ENCODE measurements around the gene FGF19.

The FGF19 gene

GRCh38 chr11:69729252-69729651 lies 25.4 kb upstream of the FGF19 start:
- Mint-ChIP-seq H3K4me3 (no peak overlapping the region), H3K4me1 (ENCODE audit: low read depth) (no peaks in the 10 kb centered on the region), H3K9me3 (ENCODE audit: low read depth) (no peaks in the 10 kb centered on the region), H3K36me3 (peaks cover under 1% of the 10 kb centered on the region), H3K27me3 (peaks cover 16% of the 10 kb centered on the region), H3K27ac (no peak overlapping the region)

DNA sequence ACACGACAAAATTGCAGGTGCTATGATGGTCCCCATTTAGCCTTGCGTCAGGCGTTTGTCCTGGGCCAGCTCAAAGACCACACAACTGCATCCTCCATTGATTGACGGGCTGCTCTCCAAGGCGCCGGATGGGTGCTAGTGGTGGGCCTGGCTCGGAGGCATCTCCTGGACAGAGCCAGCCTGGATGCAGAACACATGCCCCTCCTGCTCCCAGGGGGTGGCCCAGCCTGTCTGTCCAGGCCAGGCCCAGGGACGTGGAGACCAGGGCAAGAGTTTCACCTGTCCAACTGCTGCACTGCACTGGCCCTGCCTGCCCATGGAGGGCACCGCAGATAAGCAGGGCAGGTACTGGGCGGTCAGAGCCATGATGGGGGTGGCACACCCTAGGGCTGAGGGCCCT lies 23.4 kb upstream of the FGF19 start:
- Mint-ChIP-seq H3K4me1 (ENCODE audit: low read depth) (no peaks in the 10 kb centered on the region), H3K4me3 (no peak overlapping the region), H3K27ac (no peak overlapping the region), H3K27me3 (peaks cover 23% of the 10 kb centered on the region), H3K36me3 (no peaks in the 10 kb centered on the region), H3K9me3 (ENCODE audit: low read depth) (no peaks in the 10 kb centered on the region)

DNA sequence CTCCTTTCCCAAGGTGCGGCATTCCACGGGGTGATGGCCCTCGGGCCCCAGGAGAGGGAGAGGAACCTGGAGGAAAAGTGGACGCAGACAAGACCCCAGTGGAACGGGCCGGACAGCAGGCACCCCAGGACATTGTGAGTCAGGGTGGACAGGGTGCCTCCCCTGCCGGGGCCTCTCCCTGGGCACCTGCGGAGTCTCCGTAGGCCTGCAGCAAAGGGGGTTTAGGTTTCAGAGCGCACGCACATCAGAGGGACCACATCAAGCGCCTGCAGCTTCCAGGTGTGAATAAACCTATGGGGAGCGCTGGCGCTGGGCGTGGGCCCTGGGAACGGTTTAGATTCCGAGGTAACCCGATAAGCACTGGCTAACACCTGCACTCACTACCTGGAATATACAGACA lies 22.7 kb upstream of the FGF19 start:
- Mint-ChIP-seq H3K27ac (no peak overlapping the region), H3K4me1 (ENCODE audit: low read depth) (no peaks in the 10 kb centered on the region), H3K9me3 (ENCODE audit: low read depth) (no peaks in the 10 kb centered on the region), H3K4me3 (no peak overlapping the region), H3K36me3 (no peaks in the 10 kb centered on the region), H3K27me3 (peaks cover 23% of the 10 kb centered on the region)

DNA sequence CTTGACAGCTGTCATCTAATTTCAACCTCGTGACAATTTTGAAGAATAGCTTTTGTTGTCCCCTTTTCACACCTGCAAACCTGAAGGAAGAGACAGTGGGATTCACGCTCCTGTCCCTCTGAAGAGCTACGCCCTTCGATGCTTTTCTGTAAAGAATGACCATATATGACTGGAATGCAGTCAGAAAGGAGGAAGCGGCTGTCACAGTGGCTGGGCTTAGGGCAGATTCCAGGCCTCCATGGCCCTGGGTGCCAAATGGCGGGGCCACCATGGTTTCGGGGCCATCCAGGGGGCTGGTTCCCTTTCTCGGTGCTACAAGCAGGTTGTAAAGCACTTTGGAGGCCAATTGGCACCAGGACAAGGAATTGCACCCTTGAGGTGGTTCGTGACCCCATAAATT lies 22.2 kb upstream of the FGF19 start:
- Mint-ChIP-seq H3K9me3 (ENCODE audit: low read depth) (no peaks in the 10 kb centered on the region), H3K27me3 (peaks cover 23% of the 10 kb centered on the region), H3K4me3 (no peak overlapping the region), H3K4me1 (ENCODE audit: low read depth) (no peaks in the 10 kb centered on the region), H3K36me3 (no peaks in the 10 kb centered on the region), H3K27ac (no peak overlapping the region)

DNA sequence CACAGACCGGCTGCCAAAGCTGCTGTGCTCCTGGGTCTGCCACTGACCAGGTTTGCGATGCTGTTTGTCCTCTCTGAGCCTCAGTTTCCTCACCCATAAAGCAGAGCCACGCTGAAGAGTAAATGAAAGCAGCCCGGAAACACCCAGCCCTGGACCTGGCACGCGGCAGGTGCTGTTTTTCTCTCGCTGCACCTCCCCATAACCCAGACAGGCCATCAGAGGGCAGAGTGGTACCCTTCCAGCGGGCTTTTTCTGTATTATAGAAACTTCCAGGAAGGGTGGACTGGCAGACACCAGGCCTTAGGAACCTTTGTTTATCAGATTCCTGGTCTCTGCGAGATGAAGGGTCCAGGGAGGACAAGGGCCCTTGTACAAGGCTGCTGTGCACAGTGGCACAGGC lies 17.9 kb upstream of the FGF19 start:
- H3K4me3 Mint-ChIP-seq, result no peak overlapping the region
- peaks cover 28% of the 10 kb centered on the region for H3K27me3 Mint-ChIP-seq
- H3K9me3 Mint-ChIP-seq (ENCODE audit: low read depth), result no peaks in the 10 kb centered on the region
- peaks cover 2% of the 10 kb centered on the region for H3K36me3 Mint-ChIP-seq
- no peak overlapping the region for H3K27ac Mint-ChIP-seq
- H3K4me1 Mint-ChIP-seq (ENCODE audit: low read depth), result peaks cover 1% of the 10 kb centered on the region

DNA sequence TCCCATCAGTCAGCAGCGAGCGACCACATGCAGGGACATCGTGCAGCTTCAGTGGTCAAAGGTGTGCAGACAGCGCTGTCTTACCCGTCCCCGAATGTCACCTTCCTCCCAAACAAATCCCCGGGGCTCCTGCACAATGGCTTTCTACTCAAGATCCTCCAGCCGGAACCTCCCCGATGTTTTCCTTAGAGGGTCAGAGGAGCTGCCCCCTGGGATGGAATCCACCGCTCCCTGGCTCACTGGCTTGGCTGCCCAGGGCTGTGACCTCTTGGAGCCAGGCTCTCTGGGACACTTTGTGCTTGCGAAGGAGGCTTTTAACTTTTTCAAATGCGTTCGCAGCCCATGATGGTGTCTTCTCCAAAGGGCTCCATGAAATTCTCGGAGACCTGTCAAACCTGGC lies 17.3 kb upstream of the FGF19 start:
- no peaks in the 10 kb centered on the region for H3K9me3 Mint-ChIP-seq (ENCODE audit: low read depth)
- H3K4me3 Mint-ChIP-seq, result no peak overlapping the region
- peaks cover 2% of the 10 kb centered on the region for H3K36me3 Mint-ChIP-seq
- no peak overlapping the region for H3K27ac Mint-ChIP-seq
- peaks cover 1% of the 10 kb centered on the region for H3K4me1 Mint-ChIP-seq (ENCODE audit: low read depth)
- H3K27me3 Mint-ChIP-seq, result peaks cover 28% of the 10 kb centered on the region

DNA sequence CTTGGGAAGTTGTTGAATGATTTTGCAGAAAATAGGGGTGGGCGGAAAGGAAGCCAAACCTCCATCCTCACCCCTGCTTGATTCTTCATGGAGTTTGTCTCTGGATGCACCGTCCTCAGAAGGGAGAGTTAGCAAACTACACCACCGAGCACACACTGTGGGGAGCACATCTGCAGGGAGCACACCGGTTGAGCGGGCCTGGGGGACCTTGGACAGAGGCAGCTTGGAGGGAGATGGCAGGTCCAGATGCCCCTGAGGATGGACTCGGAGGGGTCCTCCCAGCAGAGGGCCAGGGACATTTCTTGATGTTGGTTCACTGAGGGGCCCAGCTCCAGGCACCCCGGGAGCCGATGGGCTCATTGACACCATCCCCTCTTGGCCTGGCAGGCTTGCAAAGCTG lies 15.1 kb upstream of the FGF19 start:
- H3K36me3 Mint-ChIP-seq, result peaks cover 2% of the 10 kb centered on the region
- H3K27me3 Mint-ChIP-seq, result peaks cover 19% of the 10 kb centered on the region
- H3K27ac Mint-ChIP-seq, result no peak overlapping the region
- H3K4me1 Mint-ChIP-seq (ENCODE audit: low read depth), result peaks cover 1% of the 10 kb centered on the region
- no peak overlapping the region for H3K4me3 Mint-ChIP-seq
- no peaks in the 10 kb centered on the region for H3K9me3 Mint-ChIP-seq (ENCODE audit: low read depth)

DNA sequence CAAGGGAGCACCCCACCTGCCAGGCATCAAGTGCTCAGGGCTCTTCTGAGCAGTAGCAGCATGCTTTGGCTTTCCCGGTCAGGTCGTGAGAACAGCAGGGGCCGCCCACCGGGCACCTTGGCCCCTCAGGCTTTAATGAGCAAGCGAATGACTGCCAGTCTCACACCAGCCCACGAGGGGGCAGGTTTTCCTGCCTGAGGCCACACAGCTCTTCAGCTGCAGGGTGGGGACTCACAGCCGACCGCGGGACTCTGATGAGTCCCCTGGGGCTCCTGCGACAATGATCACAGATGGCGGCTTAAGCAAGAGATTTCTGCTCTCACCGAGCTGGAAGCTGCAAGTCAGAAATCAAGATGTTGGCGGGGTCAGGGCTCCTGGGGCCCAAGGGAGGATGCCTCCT lies 14.3 kb upstream of the FGF19 start:
- Mint-ChIP-seq H3K27ac (no peak overlapping the region), H3K36me3 (peaks cover 2% of the 10 kb centered on the region), H3K4me3 (no peak overlapping the region), H3K4me1 (ENCODE audit: low read depth) (peaks cover 1% of the 10 kb centered on the region), H3K9me3 (ENCODE audit: low read depth) (no peaks in the 10 kb centered on the region), H3K27me3 (peaks cover 16% of the 10 kb centered on the region)

DNA sequence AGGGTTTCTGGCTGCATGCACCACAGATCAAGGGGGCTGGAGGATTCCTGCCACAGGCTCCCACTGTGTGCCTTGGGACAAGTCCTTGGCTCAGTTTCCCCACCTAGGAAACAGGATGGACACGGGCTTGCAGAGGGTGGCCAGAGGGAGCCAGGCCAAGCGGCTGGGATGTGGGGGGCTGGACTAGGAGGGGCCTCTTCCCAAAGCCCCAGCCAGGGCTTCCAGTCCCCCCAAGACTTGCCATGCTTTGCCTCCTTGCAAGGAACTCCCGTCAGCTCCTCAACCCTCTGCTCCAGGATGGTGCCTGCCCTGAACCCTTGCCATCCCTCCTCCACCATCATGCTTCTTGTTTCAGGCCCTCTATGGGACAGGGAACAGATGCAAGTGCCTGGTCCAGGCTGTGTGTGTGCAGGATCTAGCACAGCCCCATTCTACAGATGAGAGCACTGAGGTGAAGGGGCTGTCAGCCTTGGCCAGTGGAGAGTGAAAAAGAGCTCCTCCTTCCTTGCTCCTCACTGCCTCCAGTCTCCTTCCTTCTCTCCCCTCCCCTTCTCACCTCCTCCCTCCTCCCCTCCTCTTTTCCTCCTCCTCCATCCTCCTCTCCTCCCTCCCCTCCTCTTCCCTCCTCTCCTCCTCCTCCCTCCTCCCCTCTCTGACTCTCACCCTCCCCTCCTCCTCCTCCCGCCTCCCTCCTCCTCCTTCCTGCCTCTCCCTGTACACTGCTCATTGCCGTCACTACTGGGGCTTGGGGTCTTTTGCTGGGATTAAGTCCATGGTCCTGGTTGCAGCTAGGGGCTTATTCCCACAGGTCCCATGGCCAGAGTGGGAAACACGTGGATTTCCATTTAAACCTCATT lies 13.3 kb upstream of the FGF19 start:
- no peaks in the 10 kb centered on the region for H3K9me3 Mint-ChIP-seq (ENCODE audit: low read depth)
- H3K4me1 Mint-ChIP-seq (ENCODE audit: low read depth), result peaks cover 2% of the 10 kb centered on the region
- H3K36me3 Mint-ChIP-seq, result peaks cover 2% of the 10 kb centered on the region
- no peak overlapping the region for H3K4me3 Mint-ChIP-seq
- peaks cover 12% of the 10 kb centered on the region for H3K27me3 Mint-ChIP-seq
- no peak overlapping the region for H3K27ac Mint-ChIP-seq

DNA sequence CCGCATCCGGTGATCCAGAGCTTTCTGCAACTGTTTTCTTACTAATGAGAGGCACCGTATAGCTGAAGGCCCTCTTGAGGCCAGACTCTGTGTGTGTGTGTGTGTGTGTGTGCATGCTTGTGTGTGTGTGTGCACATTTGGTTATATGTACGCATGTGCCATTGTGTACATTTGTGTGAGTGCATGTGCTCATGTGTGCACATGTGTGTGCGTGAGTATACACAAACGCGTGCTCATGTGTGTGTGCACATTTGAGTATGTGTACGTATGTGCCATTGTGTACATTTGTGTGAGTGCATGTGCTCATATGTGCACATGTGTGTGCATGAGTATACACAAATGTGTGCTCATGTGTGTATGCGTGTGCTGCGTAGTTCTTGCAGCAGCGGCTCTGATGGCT lies 12.3 kb upstream of the FGF19 start:
- H3K9me3 Mint-ChIP-seq (ENCODE audit: low read depth), result no peaks in the 10 kb centered on the region
- H3K4me3 Mint-ChIP-seq, result no peak overlapping the region
- H3K27me3 Mint-ChIP-seq, result peaks cover 12% of the 10 kb centered on the region
- H3K27ac Mint-ChIP-seq, result no peak overlapping the region
- peaks cover 2% of the 10 kb centered on the region for H3K36me3 Mint-ChIP-seq
- peaks cover 9% of the 10 kb centered on the region for H3K4me1 Mint-ChIP-seq (ENCODE audit: low read depth)

DNA sequence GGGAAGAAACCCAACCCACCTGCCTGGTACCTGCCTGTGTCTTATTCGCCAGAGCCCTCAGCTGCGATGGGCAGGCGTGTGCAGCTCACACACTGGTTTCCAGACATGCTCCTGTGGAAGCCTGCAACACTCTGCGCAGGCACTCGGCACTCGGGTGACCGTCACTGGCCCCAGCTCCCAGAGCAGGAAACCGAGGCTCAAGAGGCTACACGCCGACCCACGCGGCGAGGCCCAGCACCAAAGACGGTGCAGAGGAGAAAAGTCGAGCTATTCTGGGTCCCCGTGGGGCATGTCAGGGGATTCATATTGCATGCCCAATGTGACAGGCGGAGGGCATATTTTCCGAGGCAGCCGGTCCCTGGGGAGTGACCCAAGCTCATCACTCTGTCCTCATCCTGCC lies 11.6 kb upstream of the FGF19 start:
- peaks cover 7% of the 10 kb centered on the region for H3K4me1 Mint-ChIP-seq (ENCODE audit: low read depth)
- H3K27me3 Mint-ChIP-seq, result peaks cover 11% of the 10 kb centered on the region
- no peak overlapping the region for H3K4me3 Mint-ChIP-seq
- peaks cover 2% of the 10 kb centered on the region for H3K36me3 Mint-ChIP-seq
- H3K9me3 Mint-ChIP-seq (ENCODE audit: low read depth), result no peaks in the 10 kb centered on the region
- H3K27ac Mint-ChIP-seq, result no peak overlapping the region

- Mint-ChIP-seq H3K9me3 (ENCODE audit: low read depth) (no peaks in the 10 kb centered on the region), H3K36me3 (no peaks in the 10 kb centered on the region), H3K4me3 (peak overlapping the region; percentile 69), H3K27me3 (no peaks in the 10 kb centered on the region), H3K27ac (peak overlapping the region; percentile 41), H3K4me1 (ENCODE audit: low read depth) (peaks cover 7% of the 10 kb centered on the region)
Measured at GRCh38 chr11:69711822-69712801, 8.3 kb upstream of the FGF19 start.

- Mint-ChIP-seq H3K36me3 (no peaks in the 10 kb centered on the region), H3K27me3 (peaks cover 6% of the 10 kb centered on the region), H3K4me3 (no peak overlapping the region), H3K9me3 (ENCODE audit: low read depth) (no peaks in the 10 kb centered on the region), H3K27ac (no peak overlapping the region), H3K4me1 (ENCODE audit: low read depth) (peaks cover 20% of the 10 kb centered on the region)
Measured at GRCh38 chr11:69708736-69709401, 5.0 kb upstream of the FGF19 start.

GRCh38 chr11:69707176-69707575 lies 3.4 kb upstream of the FGF19 start:
- Mint-ChIP-seq H3K4me3 (no peak overlapping the region), H3K9me3 (ENCODE audit: low read depth) (no peaks in the 10 kb centered on the region), H3K4me1 (ENCODE audit: low read depth) (peaks cover 24% of the 10 kb centered on the region), H3K27ac (no peak overlapping the region), H3K36me3 (no peaks in the 10 kb centered on the region), H3K27me3 (peaks cover 8% of the 10 kb centered on the region)
